Uterus (tissue), 4 donors: ENCODE results near the gene MT1F. TPM values are rescaled to one million over a fixed set of nuclear protein-coding genes. Genes with fewer than 3 reads are reported as not detected.
A peak's percentile ranks its signal among the peaks of the same experiment; 100 is the strongest.

Source experiments
- DNase-seq, 2 donors: peaks; one replicate each; pipeline ENCODE4 v3.0.0-alpha.2; 2019 to 2020
- H3K27ac ChIP-seq, 2 donors: fragments of 200-600 bp; sonication (generic); 1 replicate in 1 of 2; 2 replicates in 1 of 2; pipeline ENCODE4 v1.5.1; 2016 to 2018
- H3K27me3 ChIP-seq, 2 donors: fragments of 200-600 bp; sonication (generic); one replicate each; pipeline ENCODE4 v1.5.1; 2018 to 2019; ENCODE audit warnings: control low read depth in 1 of 2
- H3K36me3 ChIP-seq, 2 donors: fragments of 200-600 bp; sonication (generic); one replicate each; pipeline ENCODE4 v1.5.1; 2019; ENCODE audit warnings: control low read depth in 1 of 2
- H3K4me1 ChIP-seq, 2 donors: fragments of 200-600 bp; sonication (generic); one replicate each; pipeline ENCODE4 v1.5.1; 2018 to 2019; ENCODE audit warnings: control low read depth in 1 of 2
- H3K4me3 ChIP-seq, 2 donors: fragments of 200-600 bp; sonication (generic); 1 replicate in 1 of 2; 2 replicates in 1 of 2; pipeline ENCODE4 v1.5.1; 2018 to 2019; ENCODE audit warnings: mild to moderate bottlenecking in 1 of 2
- H3K9me3 ChIP-seq, 2 donors: fragments of 200-600 bp; sonication (generic); one replicate each; pipeline ENCODE4 v1.5.1; 2019; ENCODE audit warnings: control low read depth in 1 of 2
- POLR2A ChIP-seq, 2 donors: fragments of 450-650 bp; IDR thresholded peaks; one replicate each; pipeline ENCODE4 v1.6.1; 2016; ENCODE audit warnings: antibody characterized with exemption in 2 of 2, mild to moderate bottlenecking in 1 of 2, moderate library complexity in 1 of 2
- intact Hi-C: fragments of 100-400 bp; cut with DNase I; formaldehyde crosslinking; loops from one replicate; pipeline ENCODE4 v1.15.1; 2023; ENCODE audit warnings: low total_unique reads
- total RNA-seq, 4 donors: library from RNA; depleted of rRNA in 3 of 4; stranded (reverse); fragments of >200 nt in 3 of 4; gene quantifications; one replicate each; pipeline versions ENCODE4 v1.1.0 to v1.2.4, GENCODE V29; 2014 to 2023
- TF ChIP-seq, protein P1 (sequence below), 4 experiments: fragments of 200-600 bp in 2 of 4; fragments of 450-650 bp in 2 of 4; sonication (generic) in 2 of 4; IDR thresholded peaks; one replicate each; pipeline ENCODE4 v1.5.1; 2016 to 2019; ENCODE audit warnings: antibody characterized with exemption in 4 of 4, mild to moderate bottlenecking in 2 of 4, moderate library complexity in 1 of 4
- donor health status: DM: yes; HTN: yes; CAD: no.

Gene MT1F
- 1 to 10 TPM in 1 of 4 donors, not detected in 3; 2.1 TPM for total RNA-seq

DNA sequence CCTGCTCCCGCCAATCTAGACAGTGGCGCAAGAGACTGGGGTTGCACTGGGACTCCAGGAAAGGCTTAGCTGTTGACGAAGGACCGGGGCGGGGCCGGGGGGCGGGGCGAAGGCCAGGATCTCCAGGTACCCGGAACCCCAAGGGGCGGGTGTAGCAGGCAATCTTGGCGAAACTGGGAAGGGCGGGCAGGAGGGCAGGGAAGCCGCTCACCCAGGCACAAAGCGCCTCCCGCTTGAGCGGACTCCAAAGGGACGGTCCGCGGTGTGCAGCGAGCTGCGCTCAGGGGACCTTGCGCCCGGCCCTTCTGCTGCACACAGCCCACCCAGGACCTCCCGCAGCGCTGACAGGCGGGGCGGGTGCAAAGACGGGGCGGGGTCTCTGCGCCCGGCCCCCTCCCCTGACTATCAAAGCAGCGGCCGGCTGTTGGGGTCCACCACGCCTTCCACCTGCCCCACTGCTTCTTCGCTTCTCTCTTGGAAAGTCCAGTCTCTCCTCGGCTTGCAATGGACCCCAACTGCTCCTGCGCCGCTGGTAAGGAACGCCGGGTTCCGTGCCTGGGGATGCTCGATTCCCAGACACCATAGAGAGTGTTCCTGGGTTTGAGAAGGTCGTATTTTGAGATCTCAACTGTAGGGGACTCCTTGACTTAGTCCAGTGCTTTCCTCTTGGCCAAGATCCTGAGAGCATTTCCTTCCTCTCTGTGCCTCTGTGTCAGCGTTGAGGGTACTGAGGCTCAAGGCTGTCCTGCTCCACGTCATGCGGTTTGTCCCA is at the start of gene MT1F:
TSS of gene MT1F (plus strand) at position 405 of the 772 bp plus-strand sequence. CDS start at position 505, 100 bp downstream.
- H3K4me1 ChIP-seq: peaks cover 0 to 5% of the 10 kb centered on the region in 2 donors
- H3K4me3 ChIP-seq: peak within 1 kb of the TSS; percentile 12 to 22
- peaks cover 0 to 12% of the 10 kb centered on the region in 2 donors for H3K27me3 ChIP-seq
- DNase-seq: peak; percentile 36 to 55
- no peak within 1 kb of the TSS for H3K27ac ChIP-seq
- TF ChIP-seq, protein P1, sequence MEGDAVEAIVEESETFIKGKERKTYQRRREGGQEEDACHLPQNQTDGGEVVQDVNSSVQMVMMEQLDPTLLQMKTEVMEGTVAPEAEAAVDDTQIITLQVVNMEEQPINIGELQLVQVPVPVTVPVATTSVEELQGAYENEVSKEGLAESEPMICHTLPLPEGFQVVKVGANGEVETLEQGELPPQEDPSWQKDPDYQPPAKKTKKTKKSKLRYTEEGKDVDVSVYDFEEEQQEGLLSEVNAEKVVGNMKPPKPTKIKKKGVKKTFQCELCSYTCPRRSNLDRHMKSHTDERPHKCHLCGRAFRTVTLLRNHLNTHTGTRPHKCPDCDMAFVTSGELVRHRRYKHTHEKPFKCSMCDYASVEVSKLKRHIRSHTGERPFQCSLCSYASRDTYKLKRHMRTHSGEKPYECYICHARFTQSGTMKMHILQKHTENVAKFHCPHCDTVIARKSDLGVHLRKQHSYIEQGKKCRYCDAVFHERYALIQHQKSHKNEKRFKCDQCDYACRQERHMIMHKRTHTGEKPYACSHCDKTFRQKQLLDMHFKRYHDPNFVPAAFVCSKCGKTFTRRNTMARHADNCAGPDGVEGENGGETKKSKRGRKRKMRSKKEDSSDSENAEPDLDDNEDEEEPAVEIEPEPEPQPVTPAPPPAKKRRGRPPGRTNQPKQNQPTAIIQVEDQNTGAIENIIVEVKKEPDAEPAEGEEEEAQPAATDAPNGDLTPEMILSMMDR (IDR thresholded peaks at IDR 0.05): no peak
- no peak for TF ChIP-seq POLR2A (IDR thresholded peaks at IDR 0.05)
- H3K36me3 ChIP-seq: no peaks in the 10 kb centered on the region
- intact Hi-C loops: no loop called here
- no peaks in the 10 kb centered on the region for H3K9me3 ChIP-seq

DNA sequence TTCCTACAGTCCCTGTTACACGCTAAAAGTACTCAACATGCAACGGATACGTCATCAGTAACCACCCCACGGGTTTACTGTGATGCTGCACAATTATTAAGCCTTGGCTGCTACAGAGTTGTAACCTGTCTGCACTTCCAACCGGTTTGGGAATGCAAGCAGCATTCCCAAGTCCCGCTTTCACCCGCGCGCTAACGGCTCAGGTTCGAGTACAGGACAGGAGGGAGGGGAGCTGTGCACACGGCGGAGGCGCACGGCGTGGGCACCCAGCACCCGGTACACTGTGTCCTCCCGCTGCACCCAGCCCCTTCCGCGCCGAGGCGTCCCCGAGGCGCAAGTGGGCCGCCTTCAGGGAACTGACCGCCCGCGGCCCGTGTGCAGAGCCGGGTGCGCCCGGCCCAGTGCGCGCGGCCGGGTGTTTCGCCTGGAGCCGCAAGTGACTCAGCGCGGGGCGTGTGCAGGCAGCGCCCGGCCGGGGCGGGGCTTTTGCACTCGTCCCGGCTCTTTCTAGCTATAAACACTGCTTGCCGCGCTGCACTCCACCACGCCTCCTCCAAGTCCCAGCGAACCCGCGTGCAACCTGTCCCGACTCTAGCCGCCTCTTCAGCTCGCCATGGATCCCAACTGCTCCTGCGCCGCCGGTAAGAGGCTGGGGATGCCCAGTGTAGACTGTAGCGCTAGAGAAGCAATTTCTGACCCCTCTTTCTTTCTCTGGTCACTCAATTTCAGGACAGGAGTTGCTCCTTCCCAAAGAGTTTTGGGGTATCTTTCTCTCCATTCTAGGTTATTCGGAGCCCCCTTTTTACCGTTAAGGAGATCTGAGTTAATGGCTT is 49.5 kb upstream of the MT1F start, which contains the start of gene MT2A:
TSS of gene MT2A (plus strand) at position 542 of the 833 bp plus-strand sequence. CDS start at position 614, 72 bp downstream.
- intact Hi-C loops: no loop called here
- peak within 1 kb of the TSS; percentile 95 to 97 for H3K27ac ChIP-seq
- peaks cover 7 to 14% of the 10 kb centered on the region in 2 donors for H3K4me1 ChIP-seq
- TF ChIP-seq POLR2A (IDR thresholded peaks at IDR 0.05): peak; percentile 78 to 90
- TF ChIP-seq, protein P1 (IDR thresholded peaks at IDR 0.05): peak in 2 of 4 experiments; percentile 3 to 24
- no peaks in the 10 kb centered on the region for H3K27me3 ChIP-seq
- no peaks in the 10 kb centered on the region for H3K9me3 ChIP-seq
- peak; percentile 93 to 94 for DNase-seq
- H3K4me3 ChIP-seq: peak within 1 kb of the TSS; percentile 49 to 58
- H3K36me3 ChIP-seq: no peaks in the 10 kb centered on the region

- TF ChIP-seq, protein P1 (IDR thresholded peaks at IDR 0.05): no peak
- no peak for TF ChIP-seq POLR2A (IDR thresholded peaks at IDR 0.05)
- Histone ChIP-seq H3K27ac (peak overlapping the region; percentile 95 to 97), H3K36me3 (no peaks in the 10 kb centered on the region), H3K27me3 (no peaks in the 10 kb centered on the region), H3K9me3 (no peaks in the 10 kb centered on the region), H3K4me1 (peaks cover 7 to 14% of the 10 kb centered on the region in 2 donors), H3K4me3 (peak overlapping the region; percentile 49 to 58)
- intact Hi-C loops: no loop called here
- DNase-seq: no peak
Measured at GRCh38 chr16:56608876-56609462, 48.8 kb upstream of the MT1F start.

DNA sequence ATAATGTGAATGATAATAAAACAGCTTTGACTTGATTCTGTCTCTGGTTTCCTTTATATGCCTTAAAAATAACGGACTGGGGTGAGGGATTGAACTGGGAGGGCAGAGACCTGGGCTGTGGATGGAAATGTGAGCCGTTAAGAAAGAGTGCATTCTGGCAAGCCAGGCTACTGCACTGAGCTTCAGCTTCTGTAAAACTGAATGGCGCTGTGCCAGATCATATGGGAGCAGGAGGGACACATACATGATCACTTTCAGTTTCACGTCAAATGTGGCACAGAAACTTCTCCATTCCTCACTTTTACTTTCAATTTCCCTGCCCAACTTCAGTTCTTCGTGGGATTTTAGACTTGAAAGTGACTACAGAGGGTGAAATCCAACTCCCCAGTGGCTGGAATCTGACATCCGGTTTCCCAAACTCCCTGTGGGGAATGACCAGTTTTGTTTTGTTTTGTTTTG is 48.3 kb upstream of the MT1F start:
- DNase-seq: peak in 1 of 2 donors; percentile 74
- no peaks in the 10 kb centered on the region for H3K36me3 ChIP-seq

More for the DNA sequence above, 48.3 kb upstream of the MT1F start:
- intact Hi-C loops: no loop called here
- Histone ChIP-seq H3K27me3 (no peaks in the 10 kb centered on the region), H3K4me3 (peak overlapping the region; percentile 49 to 58), H3K9me3 (no peaks in the 10 kb centered on the region), H3K4me1 (peaks cover 7 to 14% of the 10 kb centered on the region in 2 donors), H3K27ac (peak overlapping the region; percentile 95 to 97)
- TF ChIP-seq, protein P1 (IDR thresholded peaks at IDR 0.05): peak in 1 of 4 experiments; percentile 20
- TF ChIP-seq POLR2A (IDR thresholded peaks at IDR 0.05): no peak
